Stimulated activated CD8-positive, alpha-beta memory T cell treated with anti-CD3 and anti-CD28 coated beads, Interleukin-12 subunit alpha, Interleukin-12 subunit beta, amount 100 ng/mL, for 24 hours (primary cell): ENCODE data around the gene APH1B.
"Not testable (repeated sequence)": the region's sequence is repeated elsewhere in the genome, so short reads cannot be mapped to it uniquely, and the experiment has no call there.

Experiments
- DNase-seq: peaks from one replicate; pipeline ENCODE4 v3.0.0-alpha.2; 2020; ENCODE audit errors: extremely low read depth

APH1B gene

GRCh38 chr15:63296195-63296594 lies 18.8 kb downstream of the APH1B start:
- no peak for DNase-seq

GRCh38 chr15:63299943-63300575 lies 22.7 kb downstream of the APH1B start:
- no peak for DNase-seq

GRCh38 chr15:63301088-63301487 lies 23.7 kb downstream of the APH1B start:
- no peak for DNase-seq

GRCh38 chr15:63305260-63305659 lies 27.9 kb downstream of the APH1B start:
- DNase-seq: no peak

DNA sequence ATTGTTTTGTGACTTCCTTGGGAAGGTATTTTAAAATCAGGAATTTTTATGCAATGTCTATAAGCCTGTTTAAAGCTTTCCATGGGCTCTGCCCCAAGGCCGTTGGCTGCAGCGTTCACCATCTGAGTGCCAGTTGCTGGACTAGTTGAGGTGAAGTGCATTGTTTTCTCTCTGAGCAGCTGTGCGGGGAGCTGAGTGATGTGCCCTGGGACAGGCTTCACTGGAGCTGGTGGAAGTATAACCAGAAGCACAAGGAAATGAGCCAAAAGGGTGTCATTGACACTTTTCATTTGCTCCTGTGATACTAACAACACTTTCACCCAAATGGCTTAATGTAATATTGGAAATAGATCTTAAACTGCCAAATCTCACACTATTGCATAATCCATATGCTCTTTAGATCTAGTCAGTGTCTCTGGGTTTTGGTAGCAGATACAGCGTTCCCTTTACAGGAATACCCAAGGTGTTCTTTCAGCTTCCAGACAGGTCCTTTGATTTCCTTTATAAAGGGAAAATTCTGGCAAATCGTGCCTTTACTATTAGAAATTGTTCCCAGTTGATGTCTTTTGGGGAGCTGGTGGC lies 29.2 kb downstream of the APH1B start:
- DNase-seq: no peak

- no peak for DNase-seq
Observed at GRCh38 chr15:63308491-63308890, 31.1 kb downstream of the APH1B start.

- no peak for DNase-seq
Observed at GRCh38 chr15:63308947-63309346, 31.5 kb downstream of the APH1B start.

DNA sequence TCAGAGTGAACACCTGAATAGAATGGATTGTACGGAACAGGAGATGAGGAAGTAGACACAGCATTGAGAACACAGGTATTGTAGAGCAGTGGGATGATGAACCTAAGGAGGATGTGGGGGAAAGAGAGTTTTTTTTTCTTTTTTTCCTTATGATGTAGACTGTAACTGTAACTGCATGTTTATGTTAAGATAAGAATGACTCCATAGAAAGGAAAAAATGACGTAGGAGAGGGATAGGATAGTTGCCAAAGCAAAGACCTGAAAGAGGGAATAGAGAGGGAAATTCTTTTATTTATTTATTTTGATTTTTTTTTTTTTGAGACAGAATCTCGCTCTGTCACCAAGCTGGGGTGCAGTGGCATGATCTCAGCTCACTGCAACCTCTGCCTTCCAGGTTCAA lies 33.2 kb downstream of the APH1B start:
- DNase-seq: no peak

DNA sequence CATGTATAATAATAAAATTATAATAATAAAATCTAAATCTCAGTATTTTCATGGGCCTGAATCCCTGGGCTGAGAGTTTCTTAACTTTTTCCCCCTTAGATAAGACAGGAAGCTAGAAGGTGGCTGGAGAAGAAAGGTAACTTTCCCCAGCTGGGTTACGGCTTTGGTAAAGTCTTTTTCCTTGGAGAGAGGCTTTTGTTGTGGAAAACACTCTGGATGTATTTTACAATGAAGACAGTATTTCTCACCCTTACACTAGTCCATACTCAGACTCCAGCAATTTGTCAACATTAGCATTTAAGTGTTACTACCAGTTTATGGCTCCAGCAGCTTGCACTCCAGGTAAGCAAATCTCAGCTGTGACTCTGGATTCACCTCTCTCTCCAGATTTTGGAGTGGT lies 34.9 kb downstream of the APH1B start:
- DNase-seq: no peak

GRCh38 chr15:63313825-63314224 lies 36.4 kb downstream of the APH1B start:
- DNase-seq: no peak

DNA sequence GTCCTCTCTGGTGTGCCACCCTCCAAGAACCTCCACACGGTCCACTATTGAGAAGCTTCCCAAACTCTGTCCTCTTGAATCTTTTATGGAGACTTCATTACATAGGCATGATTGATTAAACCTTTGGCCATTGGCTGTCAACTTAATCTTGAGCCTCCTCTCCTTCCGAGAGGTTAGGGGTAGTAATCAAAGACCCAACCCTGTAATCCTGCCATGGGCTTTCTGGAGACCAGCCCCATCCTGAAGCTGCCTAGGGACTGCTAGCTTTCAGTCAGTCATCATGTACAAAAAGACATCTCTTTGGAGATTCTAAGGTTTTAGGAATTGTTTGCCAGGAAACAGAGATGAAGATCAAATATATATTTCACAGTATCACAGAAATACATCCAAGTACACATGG lies 37.0 kb downstream of the APH1B start:
- no peak for DNase-seq

DNA sequence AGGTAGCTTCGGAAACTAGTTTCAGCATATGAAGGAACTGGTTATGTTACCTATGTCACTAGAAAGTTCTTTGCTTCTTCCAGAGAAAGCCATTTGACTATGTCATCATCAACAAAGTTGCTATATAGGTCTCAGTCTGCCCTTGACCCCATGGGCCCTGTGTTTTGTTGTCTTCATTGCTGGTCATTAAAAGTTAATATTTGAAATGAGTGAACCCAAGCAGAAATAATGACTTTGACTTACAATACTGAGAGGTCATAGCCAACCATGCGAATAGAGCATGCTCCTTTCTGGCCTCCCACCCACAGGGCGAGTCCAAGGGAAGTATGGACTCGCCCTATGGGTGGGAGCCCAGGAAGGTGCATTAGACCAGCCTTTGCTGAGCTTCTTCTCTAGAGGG lies 40.9 kb downstream of the APH1B start:
- DNase-seq: no peak

DNA sequence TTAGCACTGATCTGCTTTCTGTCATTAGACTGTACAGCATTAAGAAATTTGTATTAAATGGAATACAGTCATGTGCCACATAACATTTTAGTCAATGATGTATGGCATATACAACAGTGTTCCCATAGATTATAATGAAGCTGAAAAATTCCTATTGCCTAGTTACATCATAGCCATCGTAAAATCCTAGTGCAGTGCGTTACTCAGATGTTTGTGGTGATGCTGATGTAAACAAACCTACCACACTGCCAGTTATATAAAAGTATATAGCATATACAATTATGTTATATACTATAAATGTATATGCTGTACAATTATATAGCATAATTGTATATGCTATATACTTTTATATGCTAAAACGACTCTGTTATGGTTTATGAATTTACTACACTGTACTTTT lies 41.7 kb downstream of the APH1B start:
- DNase-seq: no peak

- not testable (repeated sequence) for DNase-seq
Observed at GRCh38 chr15:63320446-63320845, 43.0 kb downstream of the APH1B start.

- DNase-seq: not testable (repeated sequence)
Observed at GRCh38 chr15:63320981-63321380, 43.6 kb downstream of the APH1B start.

- DNase-seq: no peak
Observed at GRCh38 chr15:63321462-63321861, 44.1 kb downstream of the APH1B start.

DNA sequence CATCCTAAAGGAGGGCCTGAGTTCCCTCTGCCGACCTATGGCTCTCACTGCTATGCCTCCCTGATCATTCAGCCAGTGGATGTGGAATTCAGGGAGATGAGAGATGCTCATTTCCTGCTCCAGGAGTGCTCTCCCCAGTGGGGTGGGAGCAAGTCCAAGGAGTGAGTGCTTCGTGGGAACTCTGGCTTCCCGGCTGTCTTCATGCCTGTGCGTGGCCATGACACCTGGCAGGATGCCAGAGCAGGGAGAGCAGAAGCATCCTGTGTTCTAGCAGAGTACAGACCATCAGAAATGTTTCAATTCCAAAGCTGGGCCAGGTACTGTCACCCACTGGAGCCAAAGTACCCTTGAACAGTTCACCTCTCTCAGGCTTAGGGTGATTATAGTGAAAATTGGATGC lies 45.1 kb downstream of the APH1B start:
- no peak for DNase-seq

- no peak for DNase-seq
Observed at GRCh38 chr15:63323798-63324563, 46.6 kb downstream of the APH1B start.

DNA sequence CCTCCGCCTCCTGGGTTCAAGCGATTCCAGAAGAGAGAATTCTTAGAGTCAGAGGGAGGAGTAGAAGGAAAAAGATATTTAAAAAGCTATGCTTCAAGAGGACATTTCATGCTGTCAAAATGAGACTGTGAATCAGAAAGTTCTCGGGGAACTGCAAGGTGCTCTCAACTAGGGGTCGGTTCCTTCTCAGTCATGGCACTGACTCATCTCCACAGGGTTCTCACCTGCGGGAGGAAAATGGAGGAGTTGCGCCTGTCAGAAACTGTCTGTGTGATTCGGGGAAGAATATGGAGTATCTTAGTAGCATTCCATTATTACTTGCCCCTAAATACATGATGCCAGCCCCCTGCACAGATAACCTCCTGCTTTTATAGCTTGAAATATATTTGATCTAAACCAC lies 47.4 kb downstream of the APH1B start:
- no peak for DNase-seq

GRCh38 chr15:63327648-63328421 lies 50.4 kb downstream of the APH1B start:
- no peak for DNase-seq

- DNase-seq: no peak
Observed at GRCh38 chr15:63329567-63330350, 52.4 kb downstream of the APH1B start.

GRCh38 chr15:63330926-63331325 lies 53.5 kb downstream of the APH1B start:
- no peak for DNase-seq
